Stimulated activated CD4-positive, alpha-beta T cell treated with anti-CD3 and anti-CD28 coated beads, TNF-alpha, amount 100 ng/mL, for 24 hours (primary cell): ENCODE data around the gene CNKSR2.
"Not testable (repeated sequence)": the region's sequence is repeated elsewhere in the genome, so short reads cannot be mapped to it uniquely, and the experiment has no call there.

Experiments
- DNase-seq, 3 experiments: peaks; one replicate each; pipeline ENCODE4 v3.0.0-alpha.2; 2020; ENCODE audit warnings: low read depth in 3 of 3

CNKSR2 gene

GRCh38 chrX:21440911-21441310 lies 66.7 kb downstream of the CNKSR2 start:
- no peak for DNase-seq

DNA sequence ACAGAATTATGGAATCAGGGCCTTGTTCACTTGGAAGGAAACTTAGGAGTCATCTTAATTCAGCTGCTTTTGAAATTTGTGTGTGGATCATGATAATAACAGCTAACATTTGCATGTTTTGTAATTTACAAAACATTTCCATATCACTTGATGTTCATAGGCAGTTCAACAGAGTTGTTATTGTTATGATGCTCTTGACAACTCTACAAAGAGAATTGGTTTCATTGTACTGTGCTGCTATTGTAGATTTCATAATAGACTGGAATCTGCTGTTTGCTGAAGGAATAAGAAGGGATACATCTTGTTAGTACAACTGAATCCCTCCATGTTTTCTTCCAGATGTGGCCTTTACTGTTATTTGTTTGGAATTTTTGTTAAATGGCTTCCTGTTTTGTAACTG lies 83.5 kb downstream of the CNKSR2 start:
- no peak for DNase-seq

DNA sequence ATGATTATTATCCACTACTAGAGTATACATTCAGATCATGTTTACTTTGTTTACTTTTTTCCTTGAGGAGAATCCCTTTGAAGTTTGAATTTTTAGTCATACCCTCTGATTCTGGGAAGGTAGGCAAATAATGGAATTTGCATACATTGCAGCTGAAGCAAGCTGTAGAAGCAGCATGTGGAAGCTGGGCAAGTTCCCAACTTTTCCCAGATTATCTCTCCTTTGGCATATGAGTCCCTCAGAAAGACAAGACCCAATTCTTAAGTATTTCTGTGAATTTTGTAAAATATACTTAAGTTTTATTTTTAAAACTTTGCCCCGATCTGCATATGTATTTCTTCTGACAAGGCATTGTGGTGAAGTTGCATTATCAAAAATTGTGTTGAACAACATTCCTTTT lies 94.9 kb downstream of the CNKSR2 start:
- no peak for DNase-seq

GRCh38 chrX:21476909-21477308 lies 102.7 kb downstream of the CNKSR2 start:
- DNase-seq: no peak

- no peak for DNase-seq
Observed at GRCh38 chrX:21479695-21480270, 105.6 kb downstream of the CNKSR2 start.

DNA sequence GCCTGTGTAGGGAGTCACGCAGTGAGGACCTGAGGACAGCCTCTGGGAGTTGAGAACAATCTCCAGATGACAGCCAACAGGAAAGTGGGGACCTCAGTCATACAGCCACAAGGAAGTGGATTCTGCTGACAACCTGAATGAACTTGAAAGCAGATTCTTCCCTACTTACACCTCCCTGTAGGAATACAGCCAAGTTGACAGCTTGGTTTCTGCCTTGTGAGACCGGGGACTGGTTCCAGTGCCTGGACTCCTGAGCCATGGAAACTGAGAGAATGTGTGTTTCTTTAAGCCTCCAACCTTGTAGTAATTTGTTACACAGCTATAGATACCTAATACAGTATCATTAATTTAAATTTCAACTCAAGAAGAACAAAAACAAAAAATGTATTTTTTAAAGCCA lies 107.5 kb downstream of the CNKSR2 start:
- no peak for DNase-seq

DNA sequence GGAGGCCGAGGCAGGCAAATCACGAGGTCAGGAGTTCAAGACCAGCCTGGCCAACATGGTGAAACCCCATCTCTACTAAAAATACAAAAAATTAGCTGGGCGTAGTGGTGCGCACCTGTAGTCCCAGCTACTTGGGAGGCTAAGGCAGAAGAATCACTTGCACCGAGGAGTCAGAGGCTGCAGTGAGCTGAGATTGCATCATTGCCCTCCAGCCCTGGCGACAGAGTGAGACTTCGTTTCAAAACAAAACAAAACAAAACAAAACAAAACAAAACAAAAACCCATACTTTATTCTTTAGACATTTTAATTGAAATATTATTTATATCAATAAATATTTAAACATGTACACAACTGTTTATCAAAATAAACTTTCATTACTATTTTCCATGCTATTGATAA lies 109.8 kb downstream of the CNKSR2 start:
- not testable (repeated sequence) for DNase-seq

DNA sequence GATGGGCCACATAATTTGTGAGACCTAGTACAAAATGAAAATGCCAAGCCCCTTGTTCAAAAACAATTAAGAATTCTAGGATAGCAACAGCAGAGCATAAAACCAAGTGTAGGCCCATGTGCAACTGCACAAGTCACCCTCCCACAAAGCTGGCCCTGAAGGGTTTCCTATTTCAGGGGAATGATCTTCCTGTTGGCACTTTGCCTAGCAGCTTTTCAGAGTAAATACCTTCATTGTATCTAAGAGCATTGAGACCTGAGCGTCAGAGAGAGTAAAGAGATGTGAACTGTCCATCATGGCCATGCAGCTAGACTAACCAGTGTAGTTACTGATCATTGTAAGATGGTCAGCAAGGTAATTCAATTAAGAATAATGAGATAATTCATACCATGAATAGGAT lies 113.6 kb downstream of the CNKSR2 start:
- no peak for DNase-seq

DNA sequence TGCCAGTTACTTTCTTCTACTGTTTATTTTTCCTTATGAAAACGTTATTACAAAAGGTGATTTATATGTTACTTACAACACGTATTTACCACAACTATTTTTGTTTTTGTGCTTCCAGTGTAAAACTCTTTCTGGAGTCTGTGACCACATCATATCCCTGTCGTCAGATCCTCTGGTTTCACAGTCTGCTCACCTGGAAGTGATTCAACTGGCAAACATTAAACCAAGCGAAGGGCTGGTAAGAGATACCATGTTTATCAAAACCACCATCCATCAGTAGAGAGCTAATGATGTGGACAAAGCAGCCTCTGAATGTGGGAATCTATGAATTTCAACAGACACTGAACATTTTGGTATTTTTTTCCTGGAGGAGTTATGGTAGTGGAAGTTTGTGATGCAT lies 116.1 kb downstream of the CNKSR2 start:
- no peak for DNase-seq

- DNase-seq: no peak
Observed at GRCh38 chrX:21493226-21493830, 119.1 kb downstream of the CNKSR2 start.

GRCh38 chrX:21503593-21503992 lies 129.4 kb downstream of the CNKSR2 start:
- DNase-seq: no peak

GRCh38 chrX:21509912-21510311 lies 135.7 kb downstream of the CNKSR2 start:
- no peak for DNase-seq

GRCh38 chrX:21524008-21524407 lies 149.8 kb downstream of the CNKSR2 start:
- DNase-seq: no peak

DNA sequence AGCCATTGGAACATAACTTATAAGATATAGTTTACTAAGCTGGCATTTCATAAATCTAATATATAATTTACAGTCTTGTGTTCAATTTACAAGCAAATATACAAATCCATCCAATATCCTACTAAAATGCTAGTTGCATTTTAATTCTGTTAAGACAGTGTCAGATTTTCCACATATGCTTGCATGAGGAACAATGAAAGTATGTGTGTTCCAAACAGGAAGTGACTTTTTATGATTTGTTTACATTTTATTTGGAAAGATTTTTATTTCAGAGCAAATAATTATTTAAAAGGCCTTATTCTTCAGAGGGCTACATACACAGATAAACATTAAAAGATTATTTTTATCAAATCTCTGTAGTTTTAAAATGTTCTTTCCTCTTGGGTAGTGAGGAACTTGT lies 153.9 kb downstream of the CNKSR2 start:
- DNase-seq: no peak

- no peak for DNase-seq
Observed at GRCh38 chrX:21529771-21530170, 155.6 kb downstream of the CNKSR2 start.

GRCh38 chrX:21544642-21545041 lies 170.4 kb downstream of the CNKSR2 start:
- not testable (repeated sequence) for DNase-seq

GRCh38 chrX:21559417-21559816 lies 185.2 kb downstream of the CNKSR2 start:
- DNase-seq: no peak

GRCh38 chrX:21565025-21565424 lies 190.8 kb downstream of the CNKSR2 start:
- no peak for DNase-seq

- no peak for DNase-seq
Observed at GRCh38 chrX:21574793-21575192, 200.6 kb downstream of the CNKSR2 start.

DNA sequence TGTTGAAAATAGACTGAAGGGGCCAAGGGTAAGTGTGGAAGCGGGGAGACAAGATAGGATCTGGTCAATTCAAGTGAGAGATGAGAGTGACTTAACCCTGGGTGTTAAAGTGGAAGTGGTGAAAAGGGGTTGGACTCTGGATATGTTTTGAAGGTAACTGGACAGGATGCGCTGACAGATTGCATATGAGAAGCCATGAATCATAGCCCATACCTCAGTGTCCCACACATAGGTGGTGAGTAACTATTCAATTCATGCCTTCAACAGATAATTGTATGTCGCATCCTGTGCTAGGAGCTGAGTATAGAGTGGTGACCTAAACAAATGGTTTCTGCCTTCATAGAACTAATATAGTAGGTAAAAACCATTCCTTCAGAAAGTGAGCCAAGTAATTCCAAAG lies 207.3 kb downstream of the CNKSR2 start:
- no peak for DNase-seq

GRCh38 chrX:21586001-21586400 lies 211.8 kb downstream of the CNKSR2 start:
- DNase-seq: no peak

DNA sequence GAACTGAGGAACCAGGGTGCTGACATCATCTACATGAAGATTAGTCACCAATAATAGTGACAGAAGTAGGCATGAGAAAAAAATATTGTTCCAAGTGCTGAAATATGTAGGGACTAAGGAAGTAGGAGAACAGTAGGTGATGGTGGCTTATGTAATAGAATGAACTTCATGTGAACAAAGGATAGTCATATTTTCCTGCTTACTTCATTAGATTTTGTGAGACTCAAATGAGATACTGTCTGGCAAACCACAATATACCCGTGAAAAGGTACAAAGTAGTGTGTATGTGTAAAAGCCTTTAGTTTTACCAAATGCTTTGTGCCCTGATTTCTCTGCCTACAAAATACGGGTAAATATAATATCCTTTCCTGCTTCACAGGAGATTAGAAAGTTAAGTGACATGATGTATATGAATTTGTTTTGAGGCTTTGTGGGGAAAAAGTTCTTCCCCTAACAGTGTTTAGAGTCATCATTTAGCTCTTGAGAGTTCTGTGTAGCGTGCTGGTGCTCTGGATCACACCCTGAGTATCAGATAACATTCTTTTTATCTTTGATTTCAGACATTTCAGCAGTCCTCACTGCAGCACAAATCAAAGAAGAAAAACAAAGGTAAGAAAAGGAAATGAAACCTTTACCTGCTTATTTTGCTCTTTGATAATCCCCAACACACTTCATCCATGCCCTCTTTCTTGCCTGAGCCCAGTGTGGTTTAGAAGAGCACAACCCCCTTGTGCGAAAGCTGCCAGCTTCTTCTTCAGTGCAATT lies 216.0 kb downstream of the CNKSR2 start:
- no peak for DNase-seq

- no peak for DNase-seq
Observed at GRCh38 chrX:21606002-21606401, 231.8 kb downstream of the CNKSR2 start.
